ENCODE data around the gene CCNL2.

DNA sequence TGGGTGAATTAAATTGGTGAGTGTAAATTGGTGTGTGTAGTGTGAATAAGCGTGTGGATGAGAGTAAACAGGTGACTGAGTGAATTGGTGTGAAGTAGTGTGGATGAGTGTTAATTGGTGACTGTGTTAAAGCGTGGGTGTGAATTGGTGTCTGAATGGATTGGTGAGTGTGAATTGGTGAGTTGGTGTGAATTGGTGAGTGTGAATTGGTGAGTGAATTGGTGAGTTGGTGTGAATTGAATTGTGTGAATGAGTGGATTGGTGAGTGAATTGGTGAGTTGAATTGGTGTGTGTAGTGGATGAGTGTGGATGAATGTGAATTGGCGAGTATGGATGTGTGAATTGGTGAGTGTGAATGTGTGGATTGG is 32.5 kb downstream of the CCNL2 start:
- TF ChIP-seq CTCF (IDR thresholded peaks at IDR 0.05; ENCODE audit: borderline replicate concordance, extremely low read depth, low read length, poor library complexity, severe bottlenecking) (no peak), EZH2 (IDR thresholded peaks at IDR 0.05; ENCODE audit: borderline replicate concordance, low read depth, low read length, severe bottlenecking) (no peak)

Data from DND-41 (cell line).